Erythroblast (primary cell): Measurements from ENCODE around the gene VIPR2.
"Not testable (repeated sequence)": the region's sequence is repeated elsewhere in the genome, so short reads cannot be mapped to it uniquely, and the experiment has no call there.

Experiments used
- DNase-seq, 2 experiments: peaks; one replicate each; lab custom pipeline; 2025; lab: John Stamatoyannopoulos, UW
- GATA1 ChIP-seq: IDR thresholded peaks from 2 replicates; pipeline ENCODE4 v1.6.1; 2011; ENCODE audit warnings: low read depth, mild to moderate bottlenecking, control low read depth, low read length, moderate library complexity
- POLR2A ChIP-seq: IDR thresholded peaks from 2 replicates; pipeline ENCODE4 v1.6.1; 2011; ENCODE audit warnings: mild to moderate bottlenecking, low read length

The VIPR2 gene, protein sequence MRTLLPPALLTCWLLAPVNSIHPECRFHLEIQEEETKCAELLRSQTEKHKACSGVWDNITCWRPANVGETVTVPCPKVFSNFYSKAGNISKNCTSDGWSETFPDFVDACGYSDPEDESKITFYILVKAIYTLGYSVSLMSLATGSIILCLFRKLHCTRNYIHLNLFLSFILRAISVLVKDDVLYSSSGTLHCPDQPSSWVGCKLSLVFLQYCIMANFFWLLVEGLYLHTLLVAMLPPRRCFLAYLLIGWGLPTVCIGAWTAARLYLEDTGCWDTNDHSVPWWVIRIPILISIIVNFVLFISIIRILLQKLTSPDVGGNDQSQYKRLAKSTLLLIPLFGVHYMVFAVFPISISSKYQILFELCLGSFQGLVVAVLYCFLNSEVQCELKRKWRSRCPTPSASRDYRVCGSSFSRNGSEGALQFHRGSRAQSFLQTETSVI

DNA sequence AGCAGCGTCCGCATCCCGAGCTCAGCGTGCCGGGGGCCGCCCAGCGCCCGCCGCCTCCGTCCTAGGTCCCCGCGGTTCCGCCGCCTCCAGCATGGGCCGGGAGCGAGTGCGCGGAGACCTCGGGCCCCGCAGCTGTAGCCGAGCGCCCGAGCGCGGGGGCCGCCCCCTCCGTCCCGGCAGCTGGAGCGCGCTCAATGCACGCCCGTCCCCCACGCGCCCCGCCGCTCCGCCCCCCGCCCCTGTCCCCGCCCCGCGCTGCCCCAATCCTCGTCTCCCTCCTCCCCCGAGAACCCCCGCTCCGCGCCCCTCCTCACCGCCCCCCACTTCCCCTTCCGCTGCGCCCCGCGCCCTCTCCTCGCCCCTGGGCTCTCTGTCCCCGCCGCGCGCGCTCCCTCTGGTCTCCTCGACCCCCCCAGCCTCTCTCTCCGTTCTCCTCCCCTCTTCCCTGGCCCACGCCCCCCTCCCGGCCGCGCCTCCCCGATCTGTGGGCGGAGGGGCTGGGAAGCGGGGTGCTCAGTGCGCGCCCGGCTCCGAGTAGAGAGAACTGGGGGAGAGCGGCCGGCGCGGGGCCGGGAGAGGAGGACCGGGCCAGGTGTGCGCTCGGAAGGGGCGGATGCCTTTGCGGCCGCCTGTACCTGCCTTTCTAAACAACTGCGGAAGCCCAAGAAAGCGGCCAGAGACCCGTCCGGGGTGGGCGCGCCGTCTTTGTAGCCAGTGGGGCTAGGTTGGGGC lies at the start of gene VIPR2:
Gene VIPR2 (minus strand): TSS at position 110 of the 732 bp plus-strand sequence. CDS start 96 bp downstream, at position 14.
- no peak for DNase-seq

DNA sequence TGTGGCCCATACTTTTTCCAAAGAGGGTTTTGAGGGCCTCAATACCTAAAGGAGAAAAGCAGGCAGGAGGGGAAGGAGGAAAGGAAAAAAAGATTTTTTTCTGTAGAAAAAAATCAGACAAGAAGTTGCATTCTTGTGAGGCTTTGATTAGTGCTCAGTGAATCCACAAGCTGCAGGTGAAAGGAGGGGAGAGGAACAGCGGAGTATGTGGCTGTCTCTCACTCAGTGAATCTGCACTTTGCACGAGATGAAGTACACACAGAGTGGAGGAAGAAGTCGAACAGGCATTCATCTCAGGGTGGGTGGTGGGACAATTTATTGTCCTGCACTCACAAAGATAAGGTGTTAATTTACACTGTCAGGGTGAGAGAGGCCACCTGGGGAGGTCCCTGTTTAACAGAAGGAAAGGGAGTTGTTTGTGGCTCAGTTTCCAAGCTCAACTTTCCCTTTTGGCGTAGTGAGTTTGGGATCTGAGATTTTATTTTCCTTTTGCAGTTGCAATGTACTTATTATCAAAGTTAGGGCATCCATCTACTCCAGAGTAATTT lies 49.0 kb upstream of the VIPR2 start:
- no peak for DNase-seq
- TF ChIP-seq POLR2A (no peak), GATA1 (no peak)

More for the DNA sequence above, at the start of gene VIPR2:
- TF ChIP-seq GATA1 (no peak), POLR2A (no peak)

DNA sequence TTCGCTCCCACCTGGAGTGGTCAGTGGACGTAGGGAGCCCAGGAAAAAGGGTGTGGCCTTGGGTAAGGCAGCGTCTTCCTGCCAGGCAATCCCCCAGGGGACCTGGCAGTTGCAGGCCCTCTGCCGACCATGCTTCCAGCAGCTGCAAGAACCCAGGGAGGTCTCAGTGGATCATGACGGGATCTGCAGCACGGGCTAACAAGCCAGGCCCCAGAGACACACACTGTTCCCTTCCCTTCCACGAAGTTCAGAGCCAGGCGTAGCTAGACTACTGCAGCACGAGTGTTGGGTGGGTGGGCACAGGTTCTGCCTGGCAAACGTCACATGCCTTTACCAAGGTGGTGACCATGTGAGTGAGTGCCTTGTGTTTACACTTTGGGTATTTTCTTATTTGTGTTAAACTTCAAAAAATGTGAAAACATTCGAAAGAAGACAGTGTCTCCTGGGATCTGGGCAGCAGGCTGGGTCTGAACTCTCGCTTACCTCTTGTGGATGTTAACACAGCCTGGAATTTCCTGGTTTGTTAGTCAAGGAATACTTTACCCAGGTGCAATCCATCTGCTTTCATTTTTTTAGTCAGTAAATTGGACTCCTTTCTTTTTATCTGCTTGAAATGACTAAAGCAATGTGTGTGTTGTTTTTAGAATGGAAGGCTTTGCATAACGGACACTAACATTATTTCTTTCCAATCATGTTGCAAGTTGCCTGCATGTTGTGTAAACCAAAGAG lies 48.2 kb upstream of the VIPR2 start:
- no peak for DNase-seq
- TF ChIP-seq GATA1 (no peak), POLR2A (no peak)

DNA sequence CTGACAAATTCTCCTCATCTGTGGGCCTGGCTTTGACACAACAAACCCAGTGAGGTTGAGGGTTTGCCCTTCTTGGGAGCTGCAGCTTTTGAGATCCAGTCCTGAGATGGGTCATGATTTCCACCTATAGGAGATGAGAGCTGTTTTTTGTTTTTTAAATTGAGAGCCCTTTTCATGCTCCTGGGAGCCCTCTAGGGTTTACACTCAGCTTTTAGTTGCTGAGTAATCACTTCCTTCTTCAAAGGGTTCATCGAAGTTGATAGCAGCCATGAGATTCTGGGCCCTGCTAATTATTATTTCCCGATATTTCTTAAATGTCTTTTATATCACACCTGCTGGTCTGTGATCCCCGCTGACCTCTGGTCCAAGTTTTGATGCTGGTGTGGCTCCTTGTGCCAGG lies 47.3 kb upstream of the VIPR2 start:
- DNase-seq, result no peak
- no peak for TF ChIP-seq POLR2A
- TF ChIP-seq GATA1, result no peak

DNA sequence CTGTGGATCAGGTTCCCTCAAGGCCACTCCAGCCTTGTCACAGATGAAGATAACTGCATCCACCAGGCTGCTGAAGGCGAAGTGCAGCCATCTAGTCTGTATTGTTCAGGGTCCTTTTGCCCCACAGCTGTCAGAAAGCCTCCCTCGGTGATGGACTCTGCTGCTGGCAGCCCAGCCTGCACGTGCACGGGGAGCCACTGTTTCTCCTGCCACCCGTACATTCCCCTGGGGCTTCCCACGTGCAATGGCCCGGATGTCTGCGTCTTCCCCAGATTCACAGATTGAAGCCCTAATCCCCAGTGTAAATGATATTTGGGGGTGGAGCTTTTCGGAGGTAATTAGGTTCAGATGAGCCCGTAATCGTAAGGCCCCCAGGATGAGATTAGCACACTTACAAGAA lies 46.6 kb upstream of the VIPR2 start:
- no peak for DNase-seq
- TF ChIP-seq GATA1 (no peak), POLR2A (no peak)

DNA sequence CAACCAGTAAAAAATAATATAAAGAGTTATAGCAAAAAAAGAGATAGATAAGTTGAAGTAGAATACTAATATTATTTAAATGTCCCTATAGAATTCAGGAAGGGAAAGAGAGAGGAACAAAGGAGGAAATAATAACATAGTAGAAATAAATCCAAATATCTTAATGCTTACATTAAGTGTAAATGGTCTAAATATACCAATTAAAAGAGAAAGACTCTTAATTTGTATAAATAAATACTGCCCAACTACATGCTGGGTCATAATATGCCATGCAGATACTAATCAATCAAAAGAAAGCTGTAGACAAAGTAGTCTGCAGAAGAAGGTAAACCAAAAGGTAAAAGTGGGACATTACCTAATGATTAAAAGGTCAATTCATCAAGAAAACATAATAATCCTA lies 43.3 kb upstream of the VIPR2 start:
- TF ChIP-seq GATA1 (no peak), POLR2A (no peak)
- DNase-seq, result no peak

DNA sequence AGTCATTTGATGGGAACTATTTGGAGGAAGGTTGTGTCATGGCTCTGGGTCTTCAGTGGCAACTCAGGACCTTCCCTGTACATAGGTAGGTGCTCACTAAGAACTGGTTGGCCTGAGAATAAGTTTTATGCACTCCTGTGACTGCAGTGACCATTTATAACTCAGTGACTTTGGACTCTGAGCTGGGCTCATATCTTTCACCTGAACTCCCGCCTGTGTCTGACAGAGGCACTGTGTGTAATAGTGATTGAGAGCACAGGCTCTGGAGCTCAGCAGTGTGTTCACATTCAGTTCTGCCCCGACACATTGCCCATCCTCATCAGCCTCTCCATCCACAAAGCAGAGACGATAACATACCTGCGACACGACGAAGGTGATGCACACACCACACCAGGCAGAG lies 34.6 kb upstream of the VIPR2 start:
- DNase-seq, result no peak
- TF ChIP-seq GATA1 (no peak), POLR2A (no peak)

DNA sequence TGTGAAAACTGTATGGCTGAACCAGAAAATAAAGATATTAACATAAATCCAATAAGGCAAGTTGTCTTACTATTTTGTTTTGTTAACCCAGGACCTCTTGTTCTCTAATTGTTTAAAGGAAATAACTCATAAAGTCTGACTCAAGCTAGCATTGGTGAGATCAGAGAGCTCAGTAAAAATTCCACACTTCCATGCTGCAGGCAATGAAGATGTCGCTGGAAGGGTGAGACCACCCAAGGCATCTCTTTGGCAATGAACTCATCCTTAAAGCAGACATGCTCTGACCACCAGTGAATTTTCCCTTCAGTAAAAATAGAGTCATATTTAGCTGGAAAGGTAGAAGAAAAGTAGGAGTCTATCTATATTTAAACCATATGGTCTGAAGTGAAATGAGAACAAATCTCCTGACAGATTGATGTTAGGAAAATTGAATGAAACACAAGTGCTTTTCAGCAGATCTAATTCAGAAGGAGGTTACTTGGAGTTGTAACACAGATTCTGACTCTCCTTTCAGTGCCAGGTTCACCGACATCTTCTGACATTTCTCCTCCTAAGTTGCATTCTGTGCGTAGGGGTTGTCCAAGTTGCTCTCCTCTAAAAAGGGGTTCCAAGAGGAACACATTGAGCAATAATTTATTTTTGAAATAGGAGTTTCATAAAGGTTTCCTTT lies 32.8 kb upstream of the VIPR2 start:
- no peak for DNase-seq
- TF ChIP-seq GATA1 (no peak), POLR2A (no peak)

DNA sequence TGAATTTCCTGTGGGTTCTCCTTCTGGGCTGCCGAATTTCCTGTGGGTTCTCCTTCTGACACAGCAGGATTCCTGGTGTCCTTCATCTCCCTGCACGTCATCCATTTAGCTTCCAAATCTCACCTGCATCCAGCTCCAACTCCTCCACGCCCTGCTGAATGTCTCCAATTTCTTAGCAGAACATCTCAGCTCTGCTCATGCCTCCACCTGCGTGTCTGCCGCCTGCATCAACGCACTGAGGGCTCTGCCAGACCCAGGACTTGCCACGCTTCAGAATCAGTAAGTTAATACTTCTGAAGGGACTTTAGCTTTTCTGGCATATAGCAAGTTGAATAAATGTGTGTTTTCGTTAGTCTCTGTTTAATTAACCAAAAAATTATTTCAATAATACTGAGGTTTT lies 31.1 kb upstream of the VIPR2 start:
- DNase-seq, result no peak
- TF ChIP-seq GATA1 (no peak), POLR2A (no peak)

DNA sequence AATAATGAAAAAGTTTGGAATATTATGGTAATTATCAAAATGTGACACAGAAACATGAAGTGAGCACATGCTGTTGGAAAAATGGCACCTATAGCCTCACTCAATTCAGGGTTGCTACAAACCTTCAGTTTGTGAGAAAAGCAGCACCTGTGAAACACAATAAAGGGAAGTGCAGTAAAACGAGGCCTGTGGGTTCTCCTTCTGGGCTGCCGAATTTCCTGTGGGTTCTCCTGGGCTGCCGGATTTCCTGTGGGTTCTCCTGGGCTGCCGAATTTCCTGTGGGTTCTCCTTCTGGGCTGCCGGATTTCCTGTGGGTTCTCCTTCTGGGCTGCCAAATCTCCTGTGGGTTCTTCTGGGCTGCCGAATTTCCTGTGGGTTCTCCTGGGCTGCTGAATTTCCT lies 30.4 kb upstream of the VIPR2 start:
- DNase-seq, result not testable (repeated sequence)

DNA sequence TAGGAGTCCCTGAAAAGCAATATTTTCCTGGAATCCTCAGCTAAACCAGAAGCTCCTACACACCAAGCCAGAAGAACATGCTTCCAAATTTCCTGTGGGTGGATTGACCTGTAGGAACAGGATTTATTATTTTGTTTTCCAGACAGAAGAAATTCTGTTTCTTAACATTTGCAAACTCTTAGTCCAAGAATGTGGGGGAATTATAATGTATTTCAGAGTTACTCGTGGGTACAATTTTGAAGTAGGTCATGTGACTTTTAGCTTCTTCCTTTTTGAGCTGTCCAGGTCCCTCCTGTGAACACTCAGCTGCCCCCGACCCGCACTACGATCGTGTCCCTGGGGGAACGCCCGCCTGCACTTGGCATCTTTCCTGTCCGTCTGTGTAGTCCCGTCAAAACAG lies 27.7 kb upstream of the VIPR2 start:
- TF ChIP-seq POLR2A (no peak), GATA1 (no peak)
- no peak for DNase-seq

DNA sequence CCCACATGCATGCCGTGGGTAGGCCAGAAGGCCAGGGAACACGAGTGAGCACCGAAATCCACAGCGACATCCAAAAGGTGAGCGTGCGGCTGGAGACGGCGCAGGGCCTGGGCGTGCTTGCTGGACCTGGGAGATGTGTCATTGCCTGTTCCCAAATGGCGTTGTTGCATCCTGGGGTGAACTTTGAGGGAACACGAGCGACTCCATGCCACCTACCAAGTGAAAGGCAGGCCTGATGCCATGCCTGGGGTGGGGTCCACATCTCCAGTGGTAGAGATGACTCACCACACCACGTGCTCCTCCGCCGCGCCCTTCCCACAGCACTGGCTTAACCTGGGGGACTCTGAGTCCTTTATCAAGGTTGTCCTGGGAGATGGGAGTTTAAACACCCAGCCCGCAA lies 24.7 kb upstream of the VIPR2 start:
- DNase-seq, result no peak
- TF ChIP-seq POLR2A (no peak), GATA1 (no peak)

DNA sequence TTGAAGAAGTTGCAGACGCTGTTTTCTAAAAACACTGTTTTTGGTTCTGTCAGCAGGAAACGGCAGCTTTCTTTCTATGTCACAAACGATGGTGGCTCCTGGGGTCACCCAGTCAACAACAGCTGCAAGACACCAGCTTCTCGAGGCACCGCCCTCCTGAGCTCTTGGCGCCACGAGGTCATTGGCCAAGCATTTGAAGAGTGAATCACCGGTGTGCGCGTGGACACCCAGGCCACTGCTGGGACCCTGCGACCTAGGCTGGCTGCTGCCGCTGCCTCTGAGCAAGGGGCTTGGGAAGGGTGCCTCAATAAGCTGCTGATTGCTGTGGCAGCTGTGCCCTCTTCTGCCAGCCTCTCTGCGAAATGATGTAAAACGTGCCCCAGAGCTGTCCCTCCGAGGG lies 22.5 kb upstream of the VIPR2 start:
- DNase-seq, result no peak
- TF ChIP-seq GATA1 (no peak), POLR2A (no peak)
